NCI-H446 (cell line): ENCODE data around the gene KIAA1217.

Experiments used
- DNase-seq, 2 experiments: peaks; one replicate each; lab custom pipeline; 2025; lab: John Stamatoyannopoulos, UW

The KIAA1217 gene

GRCh38 chr10:24552346-24553016, 343.5 kb downstream of the KIAA1217 start:
- no peak for DNase-seq

GRCh38 chr10:24553051-24553612, 344.2 kb downstream of the KIAA1217 start:
- no peak for DNase-seq

- DNase-seq, result no peak
Measured at GRCh38 chr10:24554036-24554435, 345.1 kb downstream of the KIAA1217 start.

GRCh38 chr10:24556126-24556749, 347.3 kb downstream of the KIAA1217 start:
- no peak for DNase-seq

- DNase-seq, result peak in 1 of 2 experiments; percentile 45
Measured at GRCh38 chr10:24556750-24557742, 348.1 kb downstream of the KIAA1217 start.

GRCh38 chr10:24561453-24561852, 352.5 kb downstream of the KIAA1217 start:
- DNase-seq, result no peak

- DNase-seq, result no peak
Measured at GRCh38 chr10:24568042-24568441, 359.1 kb downstream of the KIAA1217 start.

GRCh38 chr10:24569330-24569796, 360.4 kb downstream of the KIAA1217 start:
- DNase-seq, result no peak

- no peak for DNase-seq
Measured at GRCh38 chr10:24569828-24570657, 361.1 kb downstream of the KIAA1217 start.

- no peak for DNase-seq
Measured at GRCh38 chr10:24570658-24571426, 361.9 kb downstream of the KIAA1217 start.

- DNase-seq, result no peak
Measured at GRCh38 chr10:24571870-24572450, 363.0 kb downstream of the KIAA1217 start.

- DNase-seq, result no peak
Measured at GRCh38 chr10:24574161-24574560, 365.2 kb downstream of the KIAA1217 start.

- DNase-seq, result no peak
Measured at GRCh38 chr10:24574578-24575155, 365.7 kb downstream of the KIAA1217 start.

- DNase-seq, result no peak
Measured at GRCh38 chr10:24575481-24576002, 366.6 kb downstream of the KIAA1217 start.

- DNase-seq, result no peak
Measured at GRCh38 chr10:24579448-24579847, 370.5 kb downstream of the KIAA1217 start.

- no peak for DNase-seq
Measured at GRCh38 chr10:24579906-24580305, 371.0 kb downstream of the KIAA1217 start.

GRCh38 chr10:24589265-24589664, 380.3 kb downstream of the KIAA1217 start:
- no peak for DNase-seq

GRCh38 chr10:24590697-24591457, 381.9 kb downstream of the KIAA1217 start:
- no peak for DNase-seq
